Adipose tissue (tissue), 3 donors: Measurements from ENCODE around the gene REM2. TPM values are rescaled to one million over a fixed set of nuclear protein-coding genes. Genes with fewer than 3 reads are reported as not detected.

ENCODE experiments used
- H3K27ac ChIP-seq: one replicate; pipeline ENCODE4 v1.5.1; 2013; ENCODE audit warnings: low read depth, low read length
- WGBS, 3 donors: extraction: QIAGEN DNeasy Blood & Tissue Kit; methylation state at CpG; one replicate each; pipeline ENCODE4 v1.1.7; 2013; 5-methylcytosine and 5-hydroxymethylcytosine counted together
- polyA plus RNA-seq, 3 donors: library from polyadenylated mRNA; stranded (reverse); fragments of 200-250 nt; gene quantifications; one replicate each; pipeline ENCODE4 v1.2.3, GENCODE V29; 2013
- donor health status: healthy with polysubstance abuse.
- donor health status: Bipolar disorder and iron deficiency.
- donor health status: healthy.

The REM2 gene
- polyA plus RNA-seq, 3 donors: 0.22 to 0.51 TPM; not detected in 1

- WGBS, 3 donors: 18 to 29% (median 27%) methylated on average over 11 of the region's 11 CpGs
These were observed 4.4 kb downstream of the REM2 start for GRCh38 chr14:22887260-22887989.

GRCh38 chr14:22887990-22888378 lies 5.0 kb downstream of the REM2 start:
- 69 to 80% (median 76%) methylated on average over 5 of the region's 5 CpGs for WGBS, 3 donors
- H3K27ac ChIP-seq: no peak overlapping the region

More at GRCh38 chr14:22887260-22887989, 4.4 kb downstream of the REM2 start:
- no peak overlapping the region for H3K27ac ChIP-seq

GRCh38 chr14:22888662-22889061 lies 5.6 kb downstream of the REM2 start:
- 75 to 94% (median 89%) methylated on average over 3 to 4 of the region's 4 CpGs for WGBS, 3 donors
- no peak overlapping the region for H3K27ac ChIP-seq

- H3K27ac ChIP-seq: no peak overlapping the region
These were observed 7.4 kb downstream of the REM2 start for GRCh38 chr14:22890416-22890815.

GRCh38 chr14:22892488-22892887 lies 9.5 kb downstream of the REM2 start:
- no peak overlapping the region for H3K27ac ChIP-seq
- WGBS, 3 donors: 72 to 86% (median 79%) methylated on average over 7 of the region's 7 CpGs

More at GRCh38 chr14:22890416-22890815, 7.4 kb downstream of the REM2 start:
- 87 to 94% (median 91%) methylated on average over 1 of the region's 1 CpG for WGBS, 3 donors

GRCh38 chr14:22893706-22894105 lies 10.7 kb downstream of the REM2 start:
- 88 to 97% (median 96%) methylated on average over 4 of the region's 4 CpGs for WGBS, 3 donors
- no peak overlapping the region for H3K27ac ChIP-seq

- WGBS, 3 donors: 95 to 100% (median 100%) methylated on average over 1 of the region's 1 CpG
- no peak overlapping the region for H3K27ac ChIP-seq
These were observed 12.4 kb downstream of the REM2 start for GRCh38 chr14:22895402-22895801.

GRCh38 chr14:22896356-22896755 lies 13.3 kb downstream of the REM2 start:
- no peak overlapping the region for H3K27ac ChIP-seq
- WGBS, 3 donors: 50 to 71% (median 68%) methylated on average over 5 of the region's 5 CpGs

- 73 to 86% (median 84%) methylated on average over 3 of the region's 3 CpGs for WGBS, 3 donors
- no peak overlapping the region for H3K27ac ChIP-seq
These were observed 13.7 kb downstream of the REM2 start for GRCh38 chr14:22896760-22897159.

GRCh38 chr14:22897357-22897756 lies 14.3 kb downstream of the REM2 start:
- no peak overlapping the region for H3K27ac ChIP-seq
- WGBS, 3 donors: 59 to 91% (median 89%) methylated on average over 1 of the region's 1 CpG

- WGBS, 3 donors: 67 to 75% (median 73%) methylated on average over 8 of the region's 8 CpGs
- H3K27ac ChIP-seq: no peak overlapping the region
These were observed 15.5 kb downstream of the REM2 start for GRCh38 chr14:22898302-22899090.

- no peak overlapping the region for H3K27ac ChIP-seq
- WGBS, 3 donors: 37 to 76% (median 46%) methylated on average over 3 of the region's 3 CpGs
These were observed 17.2 kb downstream of the REM2 start for GRCh38 chr14:22900081-22900799.

GRCh38 chr14:22901799-22902198 lies 18.8 kb downstream of the REM2 start:
- WGBS, 3 donors: 93 to 96% (median 95%) methylated on average over 7 of the region's 7 CpGs
- H3K27ac ChIP-seq: no peak overlapping the region

GRCh38 chr14:22903742-22904087 lies 20.7 kb downstream of the REM2 start:
- no peak overlapping the region for H3K27ac ChIP-seq
- WGBS, 3 donors: 52 to 94% (median 93%) methylated on average over 2 of the region's 2 CpGs

- H3K27ac ChIP-seq: no peak overlapping the region
- 87 to 97% (median 95%) methylated on average over 4 of the region's 4 CpGs for WGBS, 3 donors
These were observed 22.6 kb downstream of the REM2 start for GRCh38 chr14:22905627-22906026.

- 95 to 97% (median 96%) methylated on average over 20 of the region's 20 CpGs for WGBS, 3 donors
- no peak overlapping the region for H3K27ac ChIP-seq
These were observed 23.1 kb downstream of the REM2 start for GRCh38 chr14:22906073-22906472.

- no peak overlapping the region for H3K27ac ChIP-seq
- WGBS, 3 donors: 85 to 94% (median 93%) methylated on average over 3 of the region's 3 CpGs
These were observed 24.4 kb downstream of the REM2 start for GRCh38 chr14:22907429-22907828.

GRCh38 chr14:22908601-22909000 lies 25.6 kb downstream of the REM2 start:
- no peak overlapping the region for H3K27ac ChIP-seq
- WGBS, 3 donors: 57 to 84% (median 71%) methylated on average over 8 of the region's 8 CpGs

GRCh38 chr14:22910916-22911315 lies 27.9 kb downstream of the REM2 start:
- no peak overlapping the region for H3K27ac ChIP-seq
- 84 to 93% (median 86%) methylated on average over 5 of the region's 5 CpGs for WGBS, 3 donors
